Activated T-cell treated with anti-CD3 and anti-CD28 coated beads for 1 hour (primary cell): ENCODE measurements around the gene TGFBR2.

Experiments used
- DNase-seq: peaks from one replicate; pipeline ENCODE4 v3.0.0-alpha.2; 2020; ENCODE audit warnings: low read depth

The TGFBR2 gene

GRCh38 chr3:30637310-30638219, 31.2 kb downstream of the TGFBR2 start:
- DNase-seq, result no peak

GRCh38 chr3:30638685-30639412, 32.4 kb downstream of the TGFBR2 start:
- DNase-seq, result no peak

GRCh38 chr3:30639937-30640336, 33.5 kb downstream of the TGFBR2 start:
- no peak for DNase-seq

GRCh38 chr3:30640851-30641250, 34.5 kb downstream of the TGFBR2 start:
- DNase-seq, result no peak

- no peak for DNase-seq
These were observed 35.2 kb downstream of the TGFBR2 start for GRCh38 chr3:30641416-30642251.

GRCh38 chr3:30642849-30643361, 36.5 kb downstream of the TGFBR2 start:
- no peak for DNase-seq

GRCh38 chr3:30643763-30644462, 37.5 kb downstream of the TGFBR2 start:
- DNase-seq, result no peak

GRCh38 chr3:30644615-30645014, 38.2 kb downstream of the TGFBR2 start:
- no peak for DNase-seq

- no peak for DNase-seq
These were observed 38.7 kb downstream of the TGFBR2 start for GRCh38 chr3:30645077-30645476.

- DNase-seq, result no peak
These were observed 39.9 kb downstream of the TGFBR2 start for GRCh38 chr3:30646181-30646876.

GRCh38 chr3:30646961-30647752, 40.8 kb downstream of the TGFBR2 start:
- no peak for DNase-seq

GRCh38 chr3:30648670-30649357, 42.4 kb downstream of the TGFBR2 start:
- DNase-seq, result no peak

- no peak for DNase-seq
These were observed 43.3 kb downstream of the TGFBR2 start for GRCh38 chr3:30649572-30650318.

GRCh38 chr3:30650348-30650995, 44.1 kb downstream of the TGFBR2 start:
- DNase-seq, result no peak

GRCh38 chr3:30654269-30654668, 47.9 kb downstream of the TGFBR2 start:
- DNase-seq, result no peak

- DNase-seq, result no peak
These were observed 48.9 kb downstream of the TGFBR2 start for GRCh38 chr3:30655187-30655812.

GRCh38 chr3:30656624-30657141, 50.3 kb downstream of the TGFBR2 start:
- DNase-seq, result no peak
